ENCODE data around the gene SPSB4.

The SPSB4 gene

GRCh38 chr3:141076797-141077571 lies 25.8 kb downstream of the SPSB4 start:
- DNase-seq, result peak; percentile 20

- no peak for DNase-seq
Measured at GRCh38 chr3:141077631-141078030, 26.5 kb downstream of the SPSB4 start.

GRCh38 chr3:141078200-141078599 lies 27.1 kb downstream of the SPSB4 start:
- no peak for DNase-seq

- no peak for DNase-seq
Measured at GRCh38 chr3:141080431-141080830, 29.3 kb downstream of the SPSB4 start.

GRCh38 chr3:141081141-141081795 lies 30.1 kb downstream of the SPSB4 start:
- DNase-seq, result no peak

GRCh38 chr3:141082064-141082463 lies 30.9 kb downstream of the SPSB4 start:
- no peak for DNase-seq

- no peak for DNase-seq
Measured at GRCh38 chr3:141083226-141083625, 32.1 kb downstream of the SPSB4 start.

GRCh38 chr3:141083836-141084649 lies 32.9 kb downstream of the SPSB4 start:
- no peak for DNase-seq

GRCh38 chr3:141085343-141086070 lies 34.4 kb downstream of the SPSB4 start:
- DNase-seq, result no peak

GRCh38 chr3:141086188-141086587 lies 35.0 kb downstream of the SPSB4 start:
- DNase-seq, result no peak

- no peak for DNase-seq
Measured at GRCh38 chr3:141087076-141087777, 36.1 kb downstream of the SPSB4 start.

GRCh38 chr3:141087778-141088130 lies 36.6 kb downstream of the SPSB4 start:
- no peak for DNase-seq

- DNase-seq, result no peak
Measured at GRCh38 chr3:141089339-141090152, 38.4 kb downstream of the SPSB4 start.

GRCh38 chr3:141091426-141091825 lies 40.3 kb downstream of the SPSB4 start:
- no peak for DNase-seq

- DNase-seq, result no peak
Measured at GRCh38 chr3:141092663-141093062, 41.5 kb downstream of the SPSB4 start.

GRCh38 chr3:141093397-141093796 lies 42.2 kb downstream of the SPSB4 start:
- no peak for DNase-seq

- DNase-seq, result no peak
Measured at GRCh38 chr3:141093971-141094684, 43.0 kb downstream of the SPSB4 start.

- no peak for DNase-seq
Measured at GRCh38 chr3:141094790-141095545, 43.8 kb downstream of the SPSB4 start.

GRCh38 chr3:141095546-141095937 lies 44.4 kb downstream of the SPSB4 start:
- DNase-seq, result no peak

- no peak for DNase-seq
Measured at GRCh38 chr3:141096164-141096563, 45.0 kb downstream of the SPSB4 start.
